HTR-8/SVneo (cell line): ENCODE data around the gene NR3C2.

Experiments used
- DNase-seq: peaks from one replicate; pipeline ENCODE4 v3.0.0; 2011; ENCODE audit warnings: low spot score, mixed read lengths; ENCODE audit not compliant: insufficient read length
- FAIRE-seq: peaks from 2 replicates; lab custom pipeline; 2011; peaks lifted over from hg19 to GRCh38; lab: Jason Lieb, UNC

NR3C2 gene

DNA sequence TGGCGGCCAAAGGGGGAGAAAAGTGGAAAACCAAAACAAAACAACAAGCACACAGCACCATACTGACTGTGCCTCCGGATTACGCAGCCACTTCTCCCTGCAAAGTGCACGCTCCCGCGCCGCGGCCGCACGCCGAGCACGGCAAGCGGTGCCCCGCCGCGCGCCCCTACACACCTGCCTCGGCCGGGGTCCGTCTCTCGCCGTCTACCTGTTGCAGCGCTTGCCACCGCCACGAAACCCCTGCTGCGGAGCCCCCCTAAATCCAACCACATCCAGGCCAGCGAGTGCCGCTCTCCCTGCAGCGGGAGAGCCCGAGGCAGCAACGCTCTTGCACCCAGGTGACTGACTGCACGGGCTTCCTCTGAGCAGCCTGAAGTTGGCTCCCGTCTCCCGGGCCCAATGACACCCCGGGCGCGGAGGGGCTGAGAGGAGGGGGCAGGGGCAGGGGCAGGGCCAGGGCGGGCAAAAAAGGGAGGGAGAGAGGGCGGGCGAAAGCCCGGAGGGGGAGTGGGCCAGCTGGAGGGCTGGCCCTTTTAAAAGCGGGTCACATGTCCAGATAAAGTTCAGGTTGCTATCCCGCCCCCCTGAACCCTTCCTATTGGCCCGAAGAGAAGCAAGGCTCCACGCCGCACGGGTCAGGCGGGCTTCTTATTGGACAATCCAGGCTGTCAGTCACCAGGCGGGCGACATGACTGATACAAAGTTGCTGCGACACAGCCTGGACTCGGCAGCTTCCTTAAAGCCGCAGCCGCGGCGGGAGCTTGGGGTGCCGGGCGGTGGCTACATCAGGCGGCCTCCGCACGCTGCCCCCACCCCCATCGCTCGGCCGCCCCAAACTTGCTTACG, at the start of gene NR3C2:
TSS of gene NR3C2 (minus strand) at position 429 of the 846 bp plus-strand sequence.
- peak; percentile 99 for DNase-seq
- FAIRE-seq = peak; percentile 46

DNA sequence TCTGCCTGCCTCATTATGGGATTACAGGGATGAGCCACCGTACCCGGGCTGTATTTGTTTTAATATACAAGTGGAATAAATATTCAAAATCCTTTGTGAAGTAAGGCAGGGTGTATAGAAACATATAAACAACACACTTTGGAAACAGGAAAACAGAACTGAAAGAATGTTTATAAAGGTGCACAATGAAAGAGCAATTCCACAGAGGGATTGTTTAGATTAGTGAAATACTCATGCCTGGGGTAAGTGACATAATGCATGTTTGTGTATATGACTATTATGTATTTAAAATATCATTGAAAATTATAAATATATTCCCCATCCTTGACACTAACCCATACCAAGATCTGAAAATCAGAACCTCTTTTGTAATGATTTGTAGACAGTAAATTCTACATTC, 45.0 kb upstream of the NR3C2 start:
- FAIRE-seq (no peak), DNase-seq (no peak)

DNA sequence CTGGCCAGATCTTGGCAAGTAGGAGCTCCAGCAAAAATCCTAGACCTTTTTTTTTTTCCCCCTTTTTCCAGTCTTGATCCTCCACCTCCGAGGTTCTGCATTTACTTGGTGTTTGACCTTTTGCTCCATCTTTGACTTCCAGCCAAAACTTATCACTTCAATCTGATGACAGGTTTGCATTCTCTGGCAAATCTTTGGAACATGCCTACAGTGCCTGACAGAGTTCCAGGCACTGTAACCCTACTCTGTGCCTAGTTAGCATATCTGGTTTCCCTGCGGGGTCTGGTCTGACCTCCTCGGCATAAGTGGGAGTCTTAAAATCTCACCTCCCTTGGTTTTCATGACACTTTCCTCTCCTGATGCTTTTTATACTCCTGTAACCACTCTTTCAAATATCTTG, 39.4 kb upstream of the NR3C2 start:
- FAIRE-seq (no peak), DNase-seq (no peak)

- FAIRE-seq = no peak
- DNase-seq = no peak
Measured at GRCh38 chr4:148477276-148477675, 35.1 kb upstream of the NR3C2 start.

- FAIRE-seq (no peak), DNase-seq (no peak)
Measured at GRCh38 chr4:148469938-148470337, 27.7 kb upstream of the NR3C2 start.

- DNase-seq (no peak), FAIRE-seq (no peak)
Measured at GRCh38 chr4:148454835-148455234, 12.6 kb upstream of the NR3C2 start.

DNA sequence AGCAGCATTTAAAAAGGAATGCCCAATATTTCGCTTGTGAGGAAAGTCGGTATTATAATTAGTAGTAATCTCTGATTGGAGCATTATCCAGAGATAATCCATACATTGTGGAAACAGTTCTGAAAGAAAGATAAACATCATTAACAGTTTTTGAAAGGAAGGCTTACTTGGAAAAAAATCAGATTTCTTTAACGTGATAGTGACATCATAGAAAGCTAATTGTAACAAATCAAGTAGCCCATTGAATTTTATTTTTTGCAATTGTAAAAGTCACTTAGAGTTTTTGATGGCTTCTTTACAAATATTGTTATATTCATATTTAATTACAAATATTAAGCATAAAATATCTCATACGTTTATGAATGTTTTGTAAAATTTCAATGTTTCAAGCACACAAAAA, 11.6 kb upstream of the NR3C2 start:
- no peak for DNase-seq
- FAIRE-seq = no peak

- FAIRE-seq = no peak
- DNase-seq = no peak
Measured at GRCh38 chr4:148452970-148453369, 10.8 kb upstream of the NR3C2 start.

DNA sequence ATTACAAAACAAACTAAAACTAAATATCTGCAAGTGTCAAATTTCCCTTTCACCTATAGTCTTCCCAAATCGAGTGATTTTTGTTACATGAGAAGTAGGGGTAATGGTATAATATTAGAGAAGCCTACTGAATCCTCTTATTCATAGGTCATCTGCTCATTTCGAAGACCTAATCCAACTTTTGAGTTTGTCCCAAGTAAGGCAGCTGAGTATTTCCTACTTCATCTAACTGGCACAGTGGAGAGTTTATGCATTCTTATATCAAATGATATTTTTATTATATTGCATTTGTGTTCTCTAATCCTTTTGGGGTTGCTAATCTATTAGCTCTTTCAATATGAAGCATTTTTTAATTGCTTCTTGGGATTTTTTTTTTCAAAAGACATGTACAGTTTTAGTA, 7.7 kb upstream of the NR3C2 start:
- DNase-seq (no peak), FAIRE-seq (no peak)

DNA sequence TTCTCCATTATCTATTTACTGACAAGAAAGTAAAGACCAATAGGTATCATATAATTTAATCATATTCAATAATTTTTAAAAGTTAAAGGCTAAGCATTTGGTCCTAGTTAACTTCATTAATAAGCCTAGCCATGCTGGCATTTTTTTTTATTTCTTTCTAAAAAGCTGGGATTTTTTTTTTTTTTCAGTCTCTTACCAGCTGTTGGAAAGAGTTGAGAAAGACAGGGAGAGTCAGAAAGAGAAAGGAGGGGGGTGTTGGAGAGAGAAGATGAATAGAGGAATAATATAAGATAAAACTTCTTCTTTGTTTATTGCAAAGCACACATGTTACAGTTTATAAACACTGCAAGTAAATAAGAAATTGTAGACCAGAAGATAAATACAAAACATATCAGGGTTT, 5.9 kb upstream of the NR3C2 start:
- FAIRE-seq = no peak
- no peak for DNase-seq

GRCh38 chr4:148447681-148448080, 5.5 kb upstream of the NR3C2 start:
- FAIRE-seq = no peak

GRCh38 chr4:148445860-148446330, 3.7 kb upstream of the NR3C2 start:
- FAIRE-seq = no peak

More at GRCh38 chr4:148447681-148448080, 5.5 kb upstream of the NR3C2 start:
- no peak for DNase-seq

DNA sequence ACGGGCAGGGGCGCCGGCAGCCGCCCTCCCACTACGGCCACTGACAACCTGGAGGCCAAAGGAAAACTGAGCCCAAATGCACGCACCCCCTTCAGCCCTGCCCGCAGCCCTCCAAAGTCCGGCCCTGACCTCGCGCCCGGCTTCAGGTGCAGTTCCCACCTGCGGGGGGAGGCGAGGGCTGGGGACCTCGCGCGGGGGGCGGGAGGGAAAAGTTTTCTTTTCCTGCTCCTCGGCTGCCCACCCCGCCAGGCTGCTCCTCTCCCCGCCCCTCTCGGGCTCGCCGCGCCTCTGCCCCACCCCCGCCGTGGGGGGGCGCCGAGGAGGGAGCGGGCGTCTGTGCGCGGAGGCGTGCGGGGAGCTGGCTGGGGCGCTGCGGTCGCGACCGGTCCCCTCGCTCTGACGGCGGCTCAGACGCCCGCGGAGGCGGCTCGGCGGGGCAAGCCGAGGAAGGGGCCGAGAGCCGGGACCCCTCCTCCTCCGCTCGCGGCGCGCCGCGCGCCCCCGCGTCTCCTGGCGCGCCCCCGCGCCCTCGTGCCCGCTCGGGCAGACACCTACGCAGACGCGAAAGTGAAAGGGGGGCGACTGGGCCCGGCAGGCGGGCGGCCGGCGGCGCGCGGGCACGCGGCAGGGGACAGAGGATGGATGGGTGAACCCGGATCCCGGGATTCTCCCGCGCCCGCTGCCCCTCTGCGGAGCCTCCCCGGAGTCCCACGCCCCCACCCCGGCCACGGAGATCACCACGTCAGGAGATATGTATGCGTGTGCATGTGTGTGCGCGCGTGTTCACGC, 3.1 kb upstream of the NR3C2 start:
- no peak for DNase-seq
- no peak for FAIRE-seq

More at GRCh38 chr4:148445860-148446330, 3.7 kb upstream of the NR3C2 start:
- DNase-seq = no peak

DNA sequence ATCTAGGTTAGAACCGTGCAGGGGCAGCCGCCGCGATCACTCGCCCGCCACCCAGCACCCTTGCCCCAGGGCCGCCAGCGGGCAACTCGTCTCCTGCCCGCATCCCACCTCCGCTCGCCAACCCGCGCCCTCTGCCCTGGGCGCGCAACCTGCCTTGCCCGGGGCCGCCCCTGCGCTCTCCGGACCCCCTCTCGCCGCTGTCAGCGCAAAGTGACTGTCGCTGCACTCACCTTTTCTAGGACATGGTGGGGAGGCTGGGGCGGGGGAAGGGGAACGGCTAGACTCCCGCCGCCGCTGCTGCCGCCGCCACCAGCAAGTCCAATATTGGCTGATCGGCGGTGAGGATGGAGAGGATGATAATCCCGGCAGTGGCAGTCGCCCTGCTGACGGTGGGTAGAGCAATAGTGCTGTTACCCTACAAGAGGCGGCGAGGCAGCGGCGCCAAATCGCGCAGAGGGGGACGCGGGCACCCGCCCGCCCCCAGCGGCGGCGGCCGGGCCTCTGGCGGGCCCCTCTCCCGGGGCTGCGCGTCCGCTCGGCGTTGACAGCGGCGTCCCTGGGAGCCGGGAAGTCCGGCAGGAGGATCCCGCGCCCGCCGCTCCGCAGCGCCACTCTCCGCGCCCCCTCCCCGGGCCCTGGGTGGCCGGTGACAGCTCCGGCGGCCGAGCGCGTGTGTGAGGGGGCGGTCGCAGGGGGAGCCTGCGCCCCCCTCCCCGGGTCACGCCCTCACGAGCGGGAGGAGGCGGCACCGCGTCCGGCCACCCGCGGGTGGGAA, 2.3 kb upstream of the NR3C2 start:
- FAIRE-seq = peak; percentile 55
- DNase-seq = no peak

DNA sequence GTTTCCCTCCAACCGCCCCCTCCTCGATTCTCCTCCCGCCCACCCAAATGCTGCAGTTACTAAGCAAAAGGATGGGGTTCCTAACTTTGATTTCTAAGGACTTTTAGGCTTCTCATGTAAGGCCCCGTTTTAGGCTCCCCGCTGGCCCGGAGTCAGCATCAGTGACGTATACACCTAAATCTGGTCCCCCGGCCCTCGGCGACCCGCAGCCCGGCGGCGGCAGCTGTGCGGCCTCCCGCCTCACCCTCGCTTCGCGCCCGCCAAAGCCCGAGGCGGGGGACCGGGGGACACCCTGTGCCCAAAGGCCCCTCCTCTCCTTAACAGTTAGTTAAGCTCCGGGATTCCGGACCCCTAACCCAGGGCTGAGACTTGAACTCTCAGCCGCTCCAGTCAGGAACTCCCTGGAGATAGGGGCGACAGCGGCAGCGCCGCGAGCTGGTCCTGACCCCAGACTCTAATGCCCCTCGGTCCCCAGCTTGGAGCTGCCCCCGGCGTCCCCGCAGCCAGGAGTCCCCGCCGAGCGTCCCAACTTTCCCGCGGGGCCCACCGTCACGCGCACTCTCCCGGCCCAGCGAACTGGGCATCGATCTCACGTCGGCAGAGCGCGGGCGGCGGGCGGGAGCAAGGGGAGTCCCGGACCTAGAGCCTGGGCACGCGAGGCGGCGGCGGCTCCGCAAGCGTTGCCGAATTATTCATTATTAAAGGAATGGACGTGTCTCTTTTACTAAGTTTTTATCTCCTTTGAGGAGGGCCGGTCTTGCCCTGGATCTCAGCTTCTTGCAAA, 1.5 kb upstream of the NR3C2 start:
- DNase-seq (no peak), FAIRE-seq (no peak)

DNA sequence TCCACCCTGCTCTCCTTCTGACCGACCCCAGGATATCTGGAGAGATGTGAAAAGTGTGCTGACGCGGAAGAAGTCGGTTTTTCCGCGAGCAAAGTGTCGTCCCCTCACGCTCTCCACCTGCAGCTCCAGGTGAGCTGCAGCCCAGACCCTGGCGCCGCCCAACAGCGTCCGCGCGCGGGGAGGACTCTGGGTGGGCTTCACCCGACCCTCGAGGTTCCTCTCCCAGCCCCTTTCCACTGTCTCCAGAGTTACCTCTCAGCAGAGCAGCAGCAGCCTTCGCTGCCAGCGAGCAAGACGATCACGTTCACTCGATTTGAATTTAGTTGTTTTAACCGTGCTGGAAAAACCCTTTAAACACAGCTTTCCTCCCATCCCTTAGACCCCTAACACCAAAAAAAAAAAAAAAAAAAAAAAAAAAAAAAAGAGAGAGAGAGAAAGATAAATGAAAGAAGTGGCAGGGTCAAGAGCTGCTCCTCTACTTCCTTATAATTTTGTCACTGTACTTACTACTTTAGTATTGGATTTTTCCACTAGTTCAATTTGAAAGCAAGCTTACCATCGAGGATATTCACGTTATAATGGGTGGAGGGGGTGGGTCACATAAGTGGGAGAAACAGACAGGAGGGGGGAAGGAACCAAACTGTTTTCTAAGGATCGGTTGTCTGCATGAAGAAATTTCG, 758 bp upstream of the NR3C2 start:
- FAIRE-seq = no peak
- DNase-seq = no peak

DNA sequence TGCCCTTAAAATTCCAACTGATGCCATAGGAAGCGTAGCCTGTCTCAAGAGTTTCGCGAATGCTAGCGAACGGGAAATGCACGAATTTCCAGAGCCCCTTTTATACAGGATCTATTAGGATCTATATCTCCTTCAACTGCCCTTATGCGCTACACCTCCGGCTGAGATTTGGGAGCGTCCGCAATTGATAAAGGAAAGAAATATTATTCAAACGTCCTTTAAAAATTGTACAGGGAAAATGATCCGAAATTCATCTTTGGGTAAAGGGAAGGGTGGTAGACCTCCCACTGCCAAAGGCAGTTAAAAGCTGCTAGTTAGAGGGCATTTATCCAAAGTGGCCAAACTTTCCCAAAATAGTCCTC, 609 bp downstream of the NR3C2 start:
- DNase-seq = no peak

DNA sequence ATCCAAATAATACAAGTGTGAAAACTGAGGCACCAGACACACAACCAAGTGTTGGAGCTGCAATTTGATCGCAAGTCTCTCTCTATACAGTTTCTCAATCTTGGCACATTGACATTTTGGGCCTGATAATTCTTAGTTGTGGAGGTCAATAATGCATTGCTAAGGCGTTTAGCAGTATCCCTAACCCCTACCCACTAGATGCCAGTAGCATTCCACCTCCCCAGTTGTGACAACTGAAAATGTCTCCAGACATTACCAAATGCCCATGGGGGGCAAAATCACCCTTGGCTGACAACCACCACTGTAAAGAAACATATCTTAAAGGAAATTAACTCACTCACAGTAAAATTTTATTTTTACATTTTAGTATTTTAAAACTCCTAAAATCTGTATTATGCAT, 4.2 kb downstream of the NR3C2 start:
- no peak for DNase-seq
- FAIRE-seq = no peak

More for the DNA sequence above, 609 bp downstream of the NR3C2 start:
- no peak for FAIRE-seq

GRCh38 chr4:148437439-148437838, 4.8 kb downstream of the NR3C2 start:
- FAIRE-seq (no peak), DNase-seq (no peak)
